ENCODE measurements around the gene IFIT1. TPM values are rescaled to one million over a fixed set of nuclear protein-coding genes. Genes with fewer than 3 reads are reported as not detected.

The IFIT1 gene
- total RNA-seq, 4 donors from 2014 or later, result 0.61 to 12.3 (median 2.6) TPM

GRCh38 chr10:89450901-89451300, 58.5 kb downstream of the IFIT1 start:
- H3K4me1 ChIP-seq, result no peaks in the 10 kb centered on the region
- no peak for TF ChIP-seq CTCF (IDR thresholded peaks at IDR 0.05)
- TF ChIP-seq POLR2A (IDR thresholded peaks at IDR 0.05), result no peak
- H3K36me3 ChIP-seq, result no peaks in the 10 kb centered on the region
- no peaks in the 10 kb centered on the region for H3K9me3 ChIP-seq
- no peaks in the 10 kb centered on the region for H3K27me3 ChIP-seq
- no peak overlapping the region for H3K27ac ChIP-seq
- no peak for DNase-seq
- 93 to 94% methylated on average over 2 of the region's 2 CpGs for WGBS, 2 donors
- no peak overlapping the region for H3K4me3 ChIP-seq
- intact Hi-C loops (cut with DNase I), result no loop called here

DNA sequence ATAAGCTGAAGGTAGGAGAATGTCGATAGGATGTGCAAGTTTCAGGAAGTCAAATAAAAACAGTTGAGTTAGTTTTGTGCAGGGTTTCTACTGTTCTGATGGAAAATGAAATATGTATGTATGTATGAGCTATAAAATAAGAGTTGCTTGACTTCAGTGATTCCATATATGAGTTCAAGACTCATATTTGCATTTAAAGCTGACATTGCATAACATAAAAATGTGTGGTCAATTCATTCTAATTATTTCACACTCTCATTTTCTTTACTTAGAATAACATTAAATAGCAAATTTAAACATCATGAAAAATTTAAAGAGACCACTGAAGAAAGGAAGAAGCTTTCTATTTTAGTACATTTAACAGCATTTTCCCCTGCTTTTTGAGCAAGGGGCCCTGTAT, 59.8 kb downstream of the IFIT1 start:
- Histone ChIP-seq H3K4me3 (no peak overlapping the region), H3K36me3 (no peaks in the 10 kb centered on the region), H3K27me3 (no peaks in the 10 kb centered on the region), H3K9me3 (no peaks in the 10 kb centered on the region), H3K4me1 (no peaks in the 10 kb centered on the region), H3K27ac (no peak overlapping the region)
- intact Hi-C loops (cut with DNase I), result no loop called here
- 41 to 55% methylated on average over 1 of the region's 1 CpG for whole genome bisulfite sequencing, 2 donors
- no peak for TF ChIP-seq POLR2A (IDR thresholded peaks at IDR 0.05)
- TF ChIP-seq CTCF (IDR thresholded peaks at IDR 0.05), result no peak
- DNase-seq, result no peak

DNA sequence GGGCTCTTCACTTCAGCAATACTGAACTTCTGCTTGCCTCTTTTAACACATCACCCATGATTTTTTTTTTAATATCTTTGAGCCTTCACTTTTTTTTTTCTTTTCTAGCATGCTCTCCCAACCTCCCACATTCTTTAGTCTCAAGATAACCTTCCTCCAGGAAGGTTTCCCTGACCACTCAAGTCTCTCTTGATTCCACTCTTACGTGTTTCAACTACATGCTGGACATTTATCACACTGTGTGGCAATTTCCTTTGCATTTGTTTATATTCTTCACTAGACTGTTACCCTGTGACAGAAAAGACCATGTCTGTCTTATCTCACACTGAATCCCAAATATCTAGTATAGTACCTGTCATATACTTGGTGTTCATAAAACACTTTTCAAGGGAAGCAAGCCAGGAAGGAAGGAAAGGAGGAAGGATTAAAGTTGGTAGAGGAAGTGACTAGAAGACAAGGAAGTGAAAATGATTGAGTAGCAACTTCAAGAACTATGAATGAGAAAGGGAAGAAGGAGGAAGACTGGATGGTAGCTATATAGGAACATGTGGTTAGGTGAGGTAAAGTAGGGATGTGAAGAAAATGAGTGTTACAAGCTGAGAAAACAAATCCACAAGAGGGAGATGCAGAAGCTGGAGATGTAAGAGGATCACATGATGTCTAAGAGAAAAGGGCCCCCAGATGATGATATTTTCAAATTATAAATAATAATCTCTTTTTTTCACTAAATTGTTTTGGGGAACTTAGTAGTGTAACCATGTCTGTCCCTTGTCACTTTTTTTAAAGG, 62.3 kb downstream of the IFIT1 start:
- WGBS, 2 donors, result 67 to 88% methylated on average over 1 of the region's 1 CpG
- Histone ChIP-seq H3K27ac (no peak overlapping the region), H3K4me3 (no peak overlapping the region), H3K27me3 (no peaks in the 10 kb centered on the region), H3K4me1 (no peaks in the 10 kb centered on the region), H3K9me3 (no peaks in the 10 kb centered on the region), H3K36me3 (no peaks in the 10 kb centered on the region)
- TF ChIP-seq POLR2A (IDR thresholded peaks at IDR 0.05) (no peak), CTCF (IDR thresholded peaks at IDR 0.05) (no peak)
- DNase-seq, result no peak
- intact Hi-C loops (cut with DNase I), result no loop called here

Other genes with a start within 250 kb of the IFIT1 start
- 10 to 100 TPM in 2 of 4 donors, 1 to 10 TPM in 2; 6.4 to 27.8 (median 11.5) TPM for gene CH25H, start 185.3 kb upstream of the IFIT1 start, total RNA-seq
- gene LIPA, start 140.8 kb upstream of the IFIT1 start, total RNA-seq, result 10 to 100 TPM; 19.9 to 64.1 (median 28.8) TPM
- 1 to 10 TPM in 2 of 4 donors, under 1 TPM in 2; 0.26 to 3.0 (median 1.5) TPM for gene IFIT2, start 90.6 kb upstream of the IFIT1 start, total RNA-seq
- gene IFIT3, start 64.6 kb upstream of the IFIT1 start, total RNA-seq, result 10 to 100 TPM in 1 of 4 donors, 1 to 10 TPM in 3; 1.0 to 14.6 (median 4.2) TPM
- gene IFIT1B, start 14.6 kb upstream of the IFIT1 start, total RNA-seq, result not detected
- gene IFIT5, start 21.9 kb downstream of the IFIT1 start, total RNA-seq, result 10 to 100 TPM in 1 of 4 donors, 1 to 10 TPM in 3; 4.2 to 12.4 (median 6.5) TPM
- 1 to 10 TPM in 1 of 4 donors, under 1 TPM in 2, not detected in 1; 0.18 to 1.3 (median 0.23) TPM for gene SLC16A12, start 143.0 kb downstream of the IFIT1 start, total RNA-seq

Data from esophagus squamous epithelium (tissue), 5 donors.